ENCODE measurements around the gene TAGLN3.

DNA sequence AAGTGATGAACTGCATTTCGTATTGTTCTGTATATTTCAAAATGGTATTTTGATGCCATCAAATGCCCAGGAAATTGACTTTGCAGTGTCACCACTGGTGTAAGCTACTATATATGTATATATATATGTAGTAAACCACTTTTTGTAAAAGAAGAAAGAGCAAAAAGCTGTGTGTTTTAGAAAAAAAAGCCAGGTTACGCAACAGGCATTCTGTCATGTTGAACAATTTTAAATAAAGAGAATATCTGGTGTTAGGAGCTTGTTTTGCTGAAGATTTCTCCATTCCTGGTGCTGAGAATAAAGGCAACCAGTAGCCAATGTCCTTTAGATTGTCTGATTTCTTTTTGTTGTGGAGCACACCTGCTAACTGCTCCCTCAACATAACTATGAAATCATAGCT is 23.6 kb upstream of the TAGLN3 start:
- TF ChIP-seq, protein P1, sequence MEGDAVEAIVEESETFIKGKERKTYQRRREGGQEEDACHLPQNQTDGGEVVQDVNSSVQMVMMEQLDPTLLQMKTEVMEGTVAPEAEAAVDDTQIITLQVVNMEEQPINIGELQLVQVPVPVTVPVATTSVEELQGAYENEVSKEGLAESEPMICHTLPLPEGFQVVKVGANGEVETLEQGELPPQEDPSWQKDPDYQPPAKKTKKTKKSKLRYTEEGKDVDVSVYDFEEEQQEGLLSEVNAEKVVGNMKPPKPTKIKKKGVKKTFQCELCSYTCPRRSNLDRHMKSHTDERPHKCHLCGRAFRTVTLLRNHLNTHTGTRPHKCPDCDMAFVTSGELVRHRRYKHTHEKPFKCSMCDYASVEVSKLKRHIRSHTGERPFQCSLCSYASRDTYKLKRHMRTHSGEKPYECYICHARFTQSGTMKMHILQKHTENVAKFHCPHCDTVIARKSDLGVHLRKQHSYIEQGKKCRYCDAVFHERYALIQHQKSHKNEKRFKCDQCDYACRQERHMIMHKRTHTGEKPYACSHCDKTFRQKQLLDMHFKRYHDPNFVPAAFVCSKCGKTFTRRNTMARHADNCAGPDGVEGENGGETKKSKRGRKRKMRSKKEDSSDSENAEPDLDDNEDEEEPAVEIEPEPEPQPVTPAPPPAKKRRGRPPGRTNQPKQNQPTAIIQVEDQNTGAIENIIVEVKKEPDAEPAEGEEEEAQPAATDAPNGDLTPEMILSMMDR (IDR thresholded peaks at IDR 0.05): no peak
- no peak for TF ChIP-seq POLR2A (IDR thresholded peaks at IDR 0.05)
- no peak for TF ChIP-seq EP300 (IDR thresholded peaks at IDR 0.05)
- TF ChIP-seq POLR2AphosphoS5 (IDR thresholded peaks at IDR 0.05): no peak
